Stimulated activated CD4-positive, alpha-beta T cell treated with anti-CD3 and anti-CD28 coated beads, Interleukin-15, amount 100 ng/mL, for 48 hours (primary cell): Measurements from ENCODE around the gene PLEKHA4.

Source experiments
- DNase-seq, 2 donors: peaks; one replicate each; pipeline ENCODE4 v3.0.0-alpha.2; 2020; ENCODE audit warnings: low read depth in 2 of 2

Gene PLEKHA4

GRCh38 chr19:48826606-48827020, 41.8 kb downstream of the PLEKHA4 start:
- no peak for DNase-seq

DNA sequence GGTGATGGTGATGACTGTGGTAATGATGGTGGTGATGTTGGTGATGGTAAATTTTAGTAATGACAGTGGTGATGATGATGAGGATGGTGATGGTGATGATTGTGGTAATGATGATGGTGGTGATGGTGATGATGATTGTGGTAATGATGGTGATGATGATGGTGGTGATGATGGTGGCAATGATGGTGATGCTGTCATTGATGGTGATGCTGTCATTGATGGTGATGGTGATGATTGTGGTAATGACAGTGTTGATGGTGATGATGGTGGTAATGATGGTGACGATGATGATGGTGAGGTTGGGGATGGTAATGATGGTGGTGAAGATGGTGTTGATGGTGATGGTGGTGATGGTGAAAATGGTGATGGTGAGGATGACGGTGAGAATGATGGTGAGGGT, 45.9 kb downstream of the PLEKHA4 start:
- DNase-seq = no peak

DNA sequence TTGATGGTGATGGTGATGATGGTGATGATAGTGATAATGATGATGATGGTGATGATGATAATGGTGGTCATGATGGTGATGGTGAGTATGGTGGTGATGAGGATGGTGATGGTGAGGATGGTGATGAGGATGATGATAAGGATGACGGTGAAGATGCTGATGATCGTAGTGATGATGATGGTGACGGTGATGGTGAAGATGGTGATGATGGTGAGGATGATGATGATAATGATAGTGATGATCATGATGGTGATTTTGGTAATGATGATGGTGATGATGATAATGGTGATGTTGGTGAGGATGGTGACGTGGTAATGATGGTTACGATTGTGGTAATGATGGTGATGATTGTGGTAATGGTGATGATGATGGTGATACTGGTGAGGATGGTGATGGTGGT, 46.8 kb downstream of the PLEKHA4 start:
- no peak for DNase-seq

- DNase-seq = no peak
Measured at GRCh38 chr19:48819366-48819816, 49.0 kb downstream of the PLEKHA4 start.

GRCh38 chr19:48818234-48818820, 50.1 kb downstream of the PLEKHA4 start:
- no peak for DNase-seq

DNA sequence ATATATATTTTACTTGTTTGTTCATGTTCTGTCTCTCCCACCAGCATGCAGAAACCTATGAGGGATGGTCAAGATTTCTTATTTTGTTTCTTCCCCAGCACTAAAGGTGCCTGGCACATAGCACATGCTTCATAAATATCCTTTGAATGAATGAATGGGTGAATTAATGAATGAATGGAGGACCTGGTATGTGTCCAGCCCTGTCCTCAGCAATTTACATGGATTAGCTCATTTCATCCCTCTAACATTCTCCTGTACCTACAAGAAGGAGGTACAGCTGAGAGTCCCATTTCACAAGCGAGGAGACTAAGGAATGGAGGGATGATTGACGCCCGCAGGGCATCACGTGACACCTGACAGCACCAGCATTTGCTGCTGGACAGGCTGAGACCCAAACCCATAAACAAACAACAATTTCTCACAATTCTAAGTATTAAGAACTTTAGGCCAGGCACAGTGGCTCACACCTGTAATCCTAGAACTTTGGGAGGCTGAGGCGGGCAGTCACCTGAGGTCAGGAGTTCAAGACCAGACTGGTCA, 50.8 kb downstream of the PLEKHA4 start:
- no peak for DNase-seq

DNA sequence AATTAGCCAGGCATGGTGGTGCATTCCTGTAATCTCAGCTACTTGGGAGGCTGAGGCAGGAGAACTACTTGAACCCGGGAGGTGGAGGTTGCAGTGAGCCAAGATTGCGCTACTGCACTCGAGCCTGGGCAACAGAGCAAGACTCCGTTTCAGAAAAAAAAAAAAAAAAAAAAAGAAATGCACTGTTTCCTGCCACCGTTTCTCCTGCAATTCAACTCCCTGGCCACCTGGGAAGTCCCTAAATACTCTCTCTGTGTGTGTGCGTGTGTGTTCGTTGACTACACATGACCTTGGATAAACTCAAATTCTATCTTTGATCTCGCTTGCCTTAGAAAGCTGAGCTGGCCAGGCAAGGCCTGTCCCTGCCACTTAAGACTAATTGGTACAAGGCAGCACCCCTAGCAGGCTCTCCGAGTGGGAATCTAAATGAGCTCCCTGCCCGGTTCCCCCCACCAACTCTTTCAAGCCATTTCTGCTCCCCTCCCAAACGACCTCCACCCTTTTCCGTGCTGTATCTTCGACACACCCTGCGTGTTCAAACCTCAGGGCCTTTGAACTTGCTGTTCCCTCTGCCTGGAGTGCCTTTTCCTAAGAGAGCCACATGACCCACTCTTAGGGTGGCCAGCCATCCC, 52.4 kb downstream of the PLEKHA4 start:
- no peak for DNase-seq

- DNase-seq = no peak
Measured at GRCh38 chr19:48814895-48815294, 53.5 kb downstream of the PLEKHA4 start.

DNA sequence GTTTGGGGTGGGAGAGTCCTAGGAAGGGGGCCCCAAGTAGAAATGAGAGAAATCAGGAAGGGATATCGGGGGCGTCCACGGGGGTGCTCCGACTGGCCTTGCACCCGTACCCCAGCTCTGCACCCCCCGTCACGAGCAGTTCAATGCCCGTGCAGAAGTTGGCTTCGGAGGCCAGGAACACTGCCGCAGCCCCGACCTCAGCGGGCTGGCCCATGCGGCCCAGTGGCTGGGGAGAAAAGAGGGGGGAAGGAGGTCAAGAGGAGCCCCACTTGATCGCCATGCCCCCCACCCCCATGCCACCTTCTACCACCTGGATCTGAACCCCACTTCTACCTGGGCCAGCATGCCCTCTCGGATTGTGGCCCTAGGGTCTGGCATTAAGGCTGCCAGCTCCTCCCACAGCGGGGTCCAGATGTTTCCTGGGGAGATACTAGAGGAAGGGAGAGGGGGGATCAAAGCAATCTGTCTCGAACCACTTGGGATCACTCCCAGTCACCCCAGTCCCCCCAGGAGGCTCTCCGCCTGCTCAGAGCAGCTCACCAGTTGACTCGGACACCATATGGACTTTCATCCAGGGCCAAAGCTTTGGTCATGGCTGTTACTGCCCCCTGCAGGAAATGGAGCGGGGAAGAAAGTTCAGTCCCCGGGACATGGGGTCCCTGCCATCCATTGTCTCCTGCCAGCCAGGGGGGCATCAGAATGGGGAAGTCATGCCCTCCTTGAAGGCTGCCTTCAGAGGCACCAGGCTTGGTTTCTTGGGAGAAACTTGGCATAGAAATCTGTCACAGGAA, 55.1 kb downstream of the PLEKHA4 start:
- no peak for DNase-seq

DNA sequence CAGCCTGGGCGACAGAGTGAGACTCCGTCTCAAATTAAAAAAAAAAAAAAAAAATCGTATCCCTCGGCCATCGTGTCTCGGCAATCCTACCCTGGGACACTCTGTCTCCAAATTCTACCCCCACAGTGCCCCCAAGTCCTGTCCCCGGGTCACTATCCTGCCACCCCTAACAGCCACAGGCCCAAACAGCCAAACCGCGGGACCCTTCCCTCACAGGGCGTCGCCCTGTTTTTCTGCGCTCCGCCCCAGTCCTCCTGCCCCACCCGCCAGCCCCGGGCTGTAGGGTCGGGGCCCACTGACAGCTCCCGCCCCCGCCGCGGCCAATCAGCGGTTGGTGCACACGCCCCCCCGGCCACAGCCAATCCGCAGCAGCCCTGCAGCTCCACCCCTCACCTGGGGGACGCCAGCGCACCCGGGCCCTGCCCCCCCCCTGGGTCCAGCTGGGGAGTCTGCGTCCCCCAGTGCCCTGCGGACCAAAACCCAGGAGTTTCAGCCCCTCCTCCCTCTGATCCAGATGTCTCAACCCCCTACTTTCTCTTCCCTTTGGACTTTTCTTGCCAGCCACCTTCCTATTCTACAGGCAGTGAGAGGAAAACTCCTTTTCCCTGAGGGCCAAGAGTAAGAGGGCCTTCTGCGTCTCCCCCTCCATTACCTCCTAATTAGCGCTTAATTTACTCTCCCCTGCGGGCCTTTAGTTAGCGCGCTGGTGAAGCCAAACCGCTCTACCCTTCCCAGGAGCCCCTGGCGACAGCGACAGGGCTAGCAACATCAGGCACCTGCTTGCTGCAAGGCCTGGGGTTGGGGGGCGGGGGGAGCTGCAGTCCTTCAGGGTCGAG, 56.1 kb downstream of the PLEKHA4 start:
- peak in 1 of 2 donors; percentile 72 for DNase-seq

GRCh38 chr19:48810151-48810550, 58.3 kb downstream of the PLEKHA4 start:
- DNase-seq = no peak

DNA sequence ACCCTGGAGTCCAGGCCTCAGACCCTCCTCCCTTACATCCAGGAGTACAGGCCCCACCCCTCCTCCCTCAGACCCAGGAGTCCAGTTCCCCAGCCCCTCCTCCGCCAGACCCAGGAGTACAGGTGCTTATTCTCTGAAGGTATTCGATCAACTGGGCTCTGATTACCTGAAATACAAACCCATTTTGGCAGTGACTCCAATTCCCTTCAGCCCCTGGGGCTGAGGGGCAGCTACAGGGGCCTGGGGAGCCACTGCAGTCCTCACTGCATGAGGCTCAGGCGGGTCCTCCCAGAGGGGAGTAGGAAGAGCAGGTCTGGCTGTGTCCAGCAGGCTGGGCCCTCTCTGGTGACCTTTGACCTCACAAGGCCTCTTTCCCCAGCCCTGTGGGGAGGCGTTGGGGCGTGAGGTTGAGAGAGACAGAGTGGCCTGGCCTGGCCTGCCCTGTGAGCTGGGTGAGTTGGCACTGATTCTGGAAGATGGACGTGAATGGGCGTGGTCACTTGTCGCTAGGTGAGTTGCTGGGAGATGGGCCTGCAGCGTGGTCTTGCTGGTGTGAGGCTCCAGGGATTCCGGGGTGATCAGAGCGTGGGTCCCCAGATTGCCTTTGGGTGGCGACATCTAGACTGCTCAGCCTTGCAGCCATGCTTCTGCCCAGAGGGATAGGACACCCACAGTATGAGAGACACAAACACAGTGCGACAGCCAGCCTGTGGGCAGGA, 60.7 kb downstream of the PLEKHA4 start:
- DNase-seq = no peak

DNA sequence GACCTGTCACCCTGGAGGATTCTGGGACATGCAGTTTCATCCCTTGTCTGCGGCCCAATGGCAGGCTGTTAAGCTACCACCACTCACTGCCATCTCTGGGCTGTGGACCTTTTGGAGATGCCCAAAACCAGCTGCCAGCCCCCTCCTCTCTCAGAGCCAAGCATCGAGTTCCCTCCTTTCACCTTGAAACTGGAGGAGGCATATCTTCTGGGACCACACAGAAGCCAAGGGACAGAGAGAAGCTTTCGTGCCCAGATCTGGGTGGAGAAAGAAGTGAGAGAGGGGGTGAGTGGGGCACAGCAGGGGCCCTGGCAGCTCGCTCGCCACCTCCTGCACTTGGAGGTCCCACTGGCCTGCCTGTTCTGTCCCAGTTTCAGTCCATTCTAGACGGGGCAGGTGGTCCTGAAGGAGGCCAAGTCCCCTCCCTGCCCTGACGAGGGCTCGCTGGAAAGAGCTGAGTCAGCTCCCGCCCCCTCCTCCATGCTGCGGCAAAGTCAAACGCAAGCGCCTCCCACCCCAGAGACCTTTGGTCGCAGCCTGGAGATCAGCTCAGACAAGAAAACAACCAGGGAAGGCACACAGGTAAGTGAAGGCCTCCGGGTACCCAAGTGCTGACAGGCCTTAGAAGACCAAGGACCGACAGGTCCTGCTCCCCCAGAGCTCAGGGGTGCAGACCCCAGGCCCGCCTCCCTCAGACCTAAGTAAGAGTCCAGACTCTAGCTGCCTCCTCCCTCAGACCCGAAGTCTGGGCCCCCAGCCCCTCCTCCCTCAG, 61.4 kb downstream of the PLEKHA4 start:
- no peak for DNase-seq

DNA sequence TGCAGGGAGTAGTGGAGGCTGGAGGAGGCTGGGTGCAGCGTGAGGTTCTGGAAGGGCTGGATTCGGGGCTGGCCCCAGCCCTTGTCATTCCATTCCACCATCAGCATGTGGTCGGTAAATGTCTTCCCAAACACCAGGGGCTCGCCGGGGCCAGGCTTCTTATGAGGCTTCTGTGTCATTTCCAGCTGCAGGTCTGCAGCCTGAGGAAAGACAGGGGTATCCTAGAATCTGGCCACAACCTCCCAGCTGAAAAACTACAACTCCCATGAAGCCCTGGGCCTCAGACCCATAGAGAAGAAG, 61.9 kb downstream of the PLEKHA4 start:
- DNase-seq = no peak

DNA sequence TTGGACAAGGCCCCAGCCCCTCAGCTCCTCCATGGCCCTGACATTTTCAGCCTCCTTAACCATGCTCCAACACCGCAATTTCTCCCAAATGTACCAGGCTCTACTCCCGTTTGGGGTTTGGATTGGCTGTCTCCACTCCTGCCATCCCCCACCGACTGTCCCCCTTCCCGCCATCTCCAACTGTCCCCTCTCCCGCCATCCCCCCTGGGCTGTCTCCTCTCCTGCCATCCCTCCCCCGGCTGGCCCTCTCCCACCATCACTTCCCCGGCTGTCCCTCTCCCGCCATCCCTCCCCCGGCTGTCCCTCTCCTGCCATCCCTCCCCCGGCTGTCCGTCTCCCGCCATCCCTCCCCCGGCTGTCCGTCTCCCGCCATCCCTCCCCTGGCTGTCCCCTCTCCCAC, 63.0 kb downstream of the PLEKHA4 start:
- no peak for DNase-seq

- no peak for DNase-seq
Measured at GRCh38 chr19:48804496-48804895, 63.9 kb downstream of the PLEKHA4 start.

GRCh38 chr19:48802623-48803022, 65.8 kb downstream of the PLEKHA4 start:
- DNase-seq = no peak

DNA sequence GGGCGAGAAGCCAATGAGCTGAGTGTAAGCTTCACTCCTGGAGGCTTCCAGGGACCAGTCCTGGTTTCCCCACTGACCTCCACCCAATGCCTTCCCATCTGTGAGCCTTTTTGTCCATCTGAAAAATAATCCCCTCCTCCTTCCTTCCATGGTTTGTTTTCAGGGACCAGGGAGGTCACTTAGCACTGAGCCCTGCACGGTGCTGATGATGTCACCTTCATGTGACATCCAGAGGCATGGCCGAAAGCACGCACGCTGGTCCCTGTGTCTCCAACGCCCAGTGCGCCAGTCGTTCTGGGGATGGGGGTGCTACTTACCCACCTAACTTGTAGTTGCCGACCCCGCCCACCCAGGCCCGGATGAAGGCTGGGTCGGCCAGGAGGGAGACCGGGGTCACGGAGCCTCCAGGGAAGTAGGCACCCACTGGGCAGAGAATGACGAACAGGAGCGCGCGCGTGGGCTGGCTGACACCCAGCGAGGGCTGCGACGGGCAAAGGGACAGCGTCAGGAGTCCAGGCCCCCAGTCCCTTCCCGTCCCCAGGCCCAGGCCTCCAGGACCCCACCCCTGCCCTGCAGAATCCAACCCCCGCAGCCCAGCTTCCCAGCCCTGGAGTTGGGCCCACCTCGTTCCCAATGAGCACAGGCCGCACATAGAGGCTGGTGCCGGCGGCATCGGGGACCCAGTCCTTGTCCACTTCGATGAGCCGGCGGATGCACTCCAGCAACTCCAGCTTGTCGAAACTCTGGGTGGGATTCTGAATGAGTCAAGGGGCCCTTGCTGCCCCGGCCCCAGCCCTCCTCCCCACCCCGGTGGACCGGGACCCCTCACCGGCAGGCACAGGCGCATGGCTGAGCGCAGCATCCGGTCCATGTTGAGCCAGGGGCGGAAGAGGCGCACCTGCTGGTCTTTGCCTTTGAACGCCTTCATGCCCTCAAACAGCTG, 68.8 kb downstream of the PLEKHA4 start:
- no peak for DNase-seq

DNA sequence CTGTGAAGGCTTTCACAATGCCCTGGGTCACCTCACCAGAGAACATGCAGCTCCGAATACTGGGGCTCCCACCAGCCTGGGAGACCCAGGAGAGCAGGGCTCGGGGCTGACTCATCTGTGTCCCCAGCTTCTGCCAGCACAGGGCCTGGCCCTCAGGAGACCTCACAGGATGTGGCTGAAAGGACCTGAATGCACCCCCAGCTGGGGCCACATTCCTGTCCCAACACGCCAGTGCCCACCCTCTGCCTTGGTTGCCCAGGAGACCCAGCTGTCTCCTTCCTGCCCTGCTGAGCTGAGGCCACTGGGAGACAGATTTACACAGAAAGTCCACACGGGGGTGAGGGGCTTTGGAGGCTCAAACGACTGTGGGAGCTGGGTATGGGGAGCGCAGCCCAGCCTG, 69.5 kb downstream of the PLEKHA4 start:
- DNase-seq = no peak
